Cardiac muscle cell (in vitro differentiated cells and primary cell): ENCODE results near the gene CBX3. TPM values are rescaled to one million over a fixed set of nuclear protein-coding genes. Genes with fewer than 3 reads are reported as not detected.

Experiments used
- DNase-seq, 2 donors: peaks; one replicate each; pipeline versions ENCODE4 v3.0.0 to v3.0.0-alpha.2; 2010 to 2017; ENCODE audit warnings: low read depth in 1 of 2, low spot score in 1 of 2
- H3K27ac ChIP-seq: fragments of 200-600 bp; sonication (generic); 2 replicates; pipeline ENCODE4 v1.5.1; 2016
- H3K27me3 ChIP-seq: fragments of 200-600 bp; sonication (generic); 2 replicates; pipeline ENCODE4 v1.6.0; 2016; ENCODE audit warnings: control low read depth
- H3K36me3 ChIP-seq: fragments of 200-600 bp; sonication (generic); 2 replicates; pipeline ENCODE4 v1.5.1; 2016; ENCODE audit warnings: control low read depth
- H3K4me1 ChIP-seq: fragments of 200-600 bp; sonication (generic); 2 replicates; pipeline ENCODE4 v1.8.1; 2017; ENCODE audit warnings: low read depth, mild to moderate bottlenecking, mixed run types
- H3K4me3 ChIP-seq: fragments of 200-600 bp; sonication (generic); 2 replicates; pipeline ENCODE4 v1.5.1; 2016; ENCODE audit warnings: mild to moderate bottlenecking
- H3K9me3 ChIP-seq: fragments of 200-600 bp; sonication (generic); 2 replicates; pipeline ENCODE4 v1.5.1; 2017; ENCODE audit warnings: low read depth, mild to moderate bottlenecking, control low read depth
- CTCF ChIP-seq: IDR thresholded peaks from 2 replicates; pipeline ENCODE4 v1.5.1; 2012; ENCODE audit warnings: low read depth, mild to moderate bottlenecking, low read length
- polyA plus RNA-seq: library from polyadenylated mRNA; unstranded; fragments of >200 nt; fragmentation: Nextera tagmentation; extraction: Ambion mirVana; gene quantifications from 2 replicates; pipeline ENCODE4 v1.2.1, GENCODE V29; 2016
- total RNA-seq: library from RNA; depleted of rRNA; stranded (reverse); fragments of >200 nt; gene quantifications from 2 replicates; pipeline ENCODE4 v1.2.3, GENCODE V29; 2016

Gene CBX3
- total and polyA plus RNA-seq, 2 experiments from 2014 or later: 213 to 223 TPM

DNA sequence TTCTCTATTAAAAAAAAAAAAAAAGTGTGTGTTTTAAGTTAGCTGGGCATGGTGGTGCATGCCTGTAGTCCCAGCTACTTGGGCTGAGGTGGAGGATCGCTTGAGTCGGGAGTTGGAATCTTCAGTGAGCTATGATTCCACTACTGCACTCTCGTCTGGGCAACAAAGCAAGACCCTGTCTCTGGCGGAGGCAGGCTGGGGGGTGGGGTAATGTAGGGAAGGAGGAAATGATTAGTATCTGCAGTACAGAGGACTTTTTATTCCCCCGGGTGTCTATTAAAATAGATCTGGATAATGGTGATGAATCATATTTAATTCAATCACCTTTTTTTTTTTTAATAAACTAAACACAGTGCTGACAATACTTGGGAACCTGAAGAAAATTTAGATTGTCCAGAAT is 6.5 kb downstream of the CBX3 start:
- H3K36me3 ChIP-seq: peaks cover 57% of the 10 kb centered on the region
- no peak for DNase-seq
- no peak overlapping the region for H3K4me3 ChIP-seq
- H3K4me1 ChIP-seq: peaks cover 18% of the 10 kb centered on the region
- no peak overlapping the region for H3K27ac ChIP-seq
- no peaks in the 10 kb centered on the region for H3K27me3 ChIP-seq
- H3K9me3 ChIP-seq: no peaks in the 10 kb centered on the region
- TF ChIP-seq CTCF: no peak

- DNase-seq: no peak
- Histone ChIP-seq H3K27ac (no peak overlapping the region), H3K4me3 (no peak overlapping the region), H3K36me3 (peaks cover 41% of the 10 kb centered on the region), H3K4me1 (no peaks in the 10 kb centered on the region), H3K27me3 (no peaks in the 10 kb centered on the region), H3K9me3 (no peaks in the 10 kb centered on the region)
- TF ChIP-seq CTCF: no peak
Measured at GRCh38 chr7:26212921-26213718, 11.6 kb downstream of the CBX3 start.

GRCh38 chr7:26213807-26214515 is 12.4 kb downstream of the CBX3 start:
- H3K27ac ChIP-seq: no peak overlapping the region

GRCh38 chr7:26216049-26216448 is 14.5 kb downstream of the CBX3 start:
- Histone ChIP-seq H3K4me3 (no peak overlapping the region), H3K9me3 (no peaks in the 10 kb centered on the region), H3K4me1 (no peaks in the 10 kb centered on the region), H3K36me3 (peaks cover 16% of the 10 kb centered on the region), H3K27ac (no peak overlapping the region), H3K27me3 (no peaks in the 10 kb centered on the region)
- no peak for DNase-seq
- no peak for TF ChIP-seq CTCF

More at GRCh38 chr7:26213807-26214515, 12.4 kb downstream of the CBX3 start:
- no peak for DNase-seq
- H3K36me3 ChIP-seq: peaks cover 35% of the 10 kb centered on the region
- H3K4me3 ChIP-seq: no peak overlapping the region
- no peaks in the 10 kb centered on the region for H3K4me1 ChIP-seq
- H3K27me3 ChIP-seq: no peaks in the 10 kb centered on the region
- no peaks in the 10 kb centered on the region for H3K9me3 ChIP-seq
- no peak for TF ChIP-seq CTCF

GRCh38 chr7:26224359-26224758 is 22.8 kb downstream of the CBX3 start:
- Histone ChIP-seq H3K9me3 (no peaks in the 10 kb centered on the region), H3K4me3 (no peak overlapping the region), H3K27me3 (no peaks in the 10 kb centered on the region), H3K36me3 (no peaks in the 10 kb centered on the region), H3K27ac (no peak overlapping the region), H3K4me1 (no peaks in the 10 kb centered on the region)
- DNase-seq: no peak
- no peak for TF ChIP-seq CTCF
